Activated T-cell treated with anti-CD3 and anti-CD28 coated beads, Interleukin-2, amount 50 U/mL, for 1 hour (primary cell): ENCODE measurements around the gene CCDC188.

Experiments used
- DNase-seq: peaks from one replicate; pipeline ENCODE4 v3.0.0-alpha.2; 2020

The CCDC188 gene

DNA sequence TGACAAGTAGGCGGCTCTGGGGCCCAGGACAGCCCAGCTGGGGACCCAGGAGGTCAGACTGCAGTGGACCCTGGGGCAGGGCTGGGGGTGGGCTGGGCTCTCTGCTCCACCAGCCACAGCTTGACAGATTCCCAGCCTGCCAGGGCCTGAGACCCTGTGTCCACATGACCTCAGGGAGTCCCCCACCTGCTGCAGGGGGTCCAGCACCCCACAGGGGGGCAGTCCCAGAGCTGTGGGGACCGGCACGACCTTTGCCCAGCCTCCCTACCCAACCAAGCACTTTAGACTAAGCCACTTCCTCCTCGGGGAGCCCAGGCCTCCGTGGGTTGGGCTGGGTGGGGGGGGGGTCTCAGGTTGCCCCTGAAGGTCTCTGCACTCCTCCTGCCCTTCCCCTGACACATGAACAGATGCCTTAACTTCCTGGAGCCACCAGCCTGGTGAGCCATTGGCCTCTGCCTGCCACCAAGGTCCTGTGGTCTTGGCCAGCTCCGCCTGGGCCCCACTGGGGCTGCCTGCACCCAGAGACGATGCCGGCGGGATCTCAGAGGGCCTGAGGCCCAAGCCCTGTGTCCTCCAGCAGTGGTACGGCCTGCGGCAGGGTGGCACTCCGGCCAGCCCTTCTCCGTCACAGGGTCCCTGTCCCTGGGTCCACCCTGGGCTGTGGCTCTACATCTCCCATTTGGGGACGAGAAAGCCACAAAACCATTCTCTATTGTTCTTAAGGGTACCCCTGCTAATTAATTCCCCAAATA lies 3.4 kb downstream of the CCDC188 start:
- DNase-seq, result no peak

GRCh38 chr22:20146777-20147176 lies 4.1 kb downstream of the CCDC188 start:
- DNase-seq, result no peak

- DNase-seq, result no peak
These were observed 5.0 kb downstream of the CCDC188 start for GRCh38 chr22:20145832-20146223.

GRCh38 chr22:20145206-20145831 lies 5.5 kb downstream of the CCDC188 start:
- DNase-seq, result no peak

DNA sequence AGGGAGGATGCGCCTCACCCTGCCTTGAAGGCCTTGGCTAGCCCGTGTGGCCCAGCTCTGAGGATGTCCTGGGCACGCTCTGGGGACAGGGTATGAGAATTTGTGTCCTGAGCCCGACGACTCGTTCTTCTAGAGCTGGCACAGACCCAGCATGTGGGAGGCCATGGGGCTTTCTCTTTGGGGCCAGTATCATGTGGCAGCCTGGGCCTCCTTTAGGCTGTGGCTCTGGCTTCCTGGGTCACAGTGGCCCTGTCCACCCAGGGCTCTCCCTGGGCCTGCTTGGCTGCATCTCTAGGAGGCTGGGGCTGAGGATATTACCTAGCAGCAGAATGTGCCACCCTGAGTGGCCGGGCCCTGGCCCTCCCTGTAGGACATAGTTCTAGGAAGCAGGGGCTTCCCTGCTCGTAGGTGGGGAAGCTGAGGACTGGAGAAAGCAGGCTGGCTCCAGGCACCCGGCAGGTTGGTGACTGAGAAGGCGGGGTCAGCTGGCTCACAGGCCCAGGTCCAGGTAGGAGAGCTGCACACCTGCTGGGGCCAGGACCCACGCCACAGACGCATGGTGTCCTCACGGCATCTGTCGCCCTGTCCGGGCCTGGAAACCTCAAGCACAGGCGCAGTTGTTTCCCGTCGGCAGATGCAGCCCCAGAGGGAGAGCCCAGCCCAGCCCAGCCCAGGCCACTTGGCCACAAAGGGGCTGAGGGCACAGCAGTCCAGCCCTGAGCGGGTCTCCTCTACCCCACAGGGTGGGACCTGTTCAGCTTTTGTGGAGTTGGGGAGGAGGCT lies 6.8 kb downstream of the CCDC188 start:
- no peak for DNase-seq

DNA sequence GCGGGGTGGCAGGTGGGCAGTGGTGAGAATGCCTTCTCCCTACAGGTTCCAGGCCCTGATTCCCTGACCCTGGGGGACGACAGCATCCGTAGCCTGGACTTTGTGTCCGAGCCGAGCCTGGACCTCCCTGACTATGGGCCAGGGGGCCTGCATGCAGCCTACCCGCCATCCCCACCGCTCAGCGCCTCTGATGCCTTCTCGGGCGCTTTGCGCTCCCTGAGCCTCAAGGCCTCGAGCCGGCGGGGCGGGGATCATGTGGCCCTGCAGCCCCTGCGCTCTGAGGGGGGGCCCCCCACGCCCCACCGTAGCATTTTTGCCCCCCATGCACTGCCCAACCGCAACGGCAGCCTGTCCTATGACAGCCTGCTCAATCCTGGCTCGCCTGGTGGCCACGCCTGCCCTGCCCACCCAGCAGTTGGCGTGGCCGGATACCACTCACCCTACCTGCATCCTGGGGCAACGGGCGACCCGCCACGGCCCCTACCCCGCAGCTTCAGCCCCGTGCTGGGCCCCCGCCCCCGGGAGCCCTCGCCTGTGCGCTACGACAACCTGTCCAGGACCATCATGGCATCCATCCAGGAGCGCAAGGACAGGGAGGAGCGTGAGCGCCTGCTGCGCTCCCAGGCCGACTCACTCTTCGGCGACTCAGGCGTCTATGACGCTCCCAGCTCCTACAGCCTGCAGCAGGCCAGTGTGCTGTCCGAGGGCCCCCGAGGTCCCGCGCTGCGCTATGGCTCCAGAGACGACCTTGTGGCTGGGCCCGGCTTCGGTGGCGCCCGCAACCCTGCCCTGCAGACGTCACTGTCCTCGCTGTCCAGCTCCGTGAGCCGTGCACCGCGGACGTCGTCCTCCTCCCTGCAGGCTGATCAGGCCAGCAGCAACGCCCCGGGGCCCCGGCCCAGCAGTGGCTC lies 7.9 kb downstream of the CCDC188 start:
- DNase-seq, result no peak

- no peak for DNase-seq
These were observed 9.4 kb downstream of the CCDC188 start for GRCh38 chr22:20141186-20142077.

GRCh38 chr22:20140521-20140964 lies 10.3 kb downstream of the CCDC188 start:
- no peak for DNase-seq

DNA sequence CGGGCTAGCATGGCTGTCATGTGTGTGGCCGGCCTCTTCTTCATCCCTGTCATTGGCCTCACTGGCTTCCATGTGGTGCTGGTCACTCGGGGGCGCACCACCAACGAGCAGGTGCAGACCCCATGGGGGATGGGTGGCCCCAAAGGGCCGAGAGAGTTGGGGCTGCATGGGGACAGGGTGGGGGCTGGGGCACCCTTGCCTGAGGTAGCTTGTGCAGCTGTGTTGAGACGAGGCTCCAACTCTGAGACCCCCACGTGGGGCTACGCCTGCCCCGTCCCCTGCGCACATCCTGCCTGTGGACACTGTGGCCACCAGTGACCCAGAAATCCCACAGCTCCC lies 10.8 kb downstream of the CCDC188 start:
- no peak for DNase-seq

GRCh38 chr22:20139391-20140106 lies 11.3 kb downstream of the CCDC188 start:
- DNase-seq, result no peak

DNA sequence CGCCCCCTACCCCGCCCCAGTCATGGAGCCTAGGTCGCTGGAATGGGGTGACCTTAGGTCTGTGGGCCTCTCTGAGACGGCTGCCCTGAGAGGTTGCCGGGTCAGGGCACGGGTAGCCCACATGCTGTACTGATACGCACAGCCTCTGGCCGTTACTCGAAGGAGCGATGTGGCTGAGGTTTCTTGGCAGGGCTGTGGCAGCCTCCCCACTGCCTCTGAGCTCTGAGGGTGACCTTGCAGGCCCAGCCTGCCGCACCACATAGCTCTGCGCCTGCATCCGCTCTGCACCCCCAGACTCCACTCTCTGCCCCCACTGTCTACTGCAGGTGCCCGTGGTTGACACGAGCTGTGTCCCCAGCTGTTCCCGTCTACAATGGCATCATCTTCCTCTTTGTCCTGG lies 12.0 kb downstream of the CCDC188 start:
- DNase-seq, result no peak

GRCh38 chr22:20138417-20138738 lies 12.5 kb downstream of the CCDC188 start:
- DNase-seq, result no peak

DNA sequence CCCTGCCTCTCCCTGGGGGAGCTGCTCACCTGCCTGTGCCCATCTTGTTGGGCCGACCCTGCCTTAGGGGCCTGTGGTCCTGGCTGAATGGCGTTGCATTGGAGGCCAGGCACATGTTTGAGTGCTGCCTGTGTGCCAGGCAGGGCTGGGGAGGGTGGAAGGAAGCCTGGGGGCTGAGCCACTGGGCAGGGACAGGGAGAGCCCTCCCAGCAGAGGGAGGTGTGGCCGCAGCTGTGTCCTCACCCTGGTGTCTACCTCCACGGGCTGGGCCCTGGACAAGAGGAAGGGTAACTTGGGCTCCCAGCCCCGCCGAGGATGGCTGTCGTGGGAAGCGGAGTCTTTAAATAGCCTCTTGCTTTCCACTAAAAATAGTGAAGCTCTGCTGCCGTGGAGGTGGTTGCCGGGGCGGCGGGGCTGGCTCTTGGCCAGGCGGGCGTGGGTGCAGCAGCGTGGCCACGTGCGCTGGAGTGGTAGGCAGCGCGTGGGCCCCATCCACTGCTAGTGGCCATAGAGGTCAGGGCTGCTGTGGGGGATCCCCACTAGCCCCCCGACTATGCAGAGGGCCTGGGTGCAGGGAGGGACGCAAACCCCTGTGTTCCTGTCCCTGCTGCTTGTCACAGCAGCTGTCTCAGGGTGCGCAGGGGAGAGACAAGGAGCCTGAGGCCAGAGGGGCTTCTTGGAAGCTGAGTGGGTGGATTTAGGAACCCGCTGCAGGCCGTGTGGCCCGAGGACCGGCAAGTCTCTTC lies 13.0 kb downstream of the CCDC188 start:
- DNase-seq, result no peak

DNA sequence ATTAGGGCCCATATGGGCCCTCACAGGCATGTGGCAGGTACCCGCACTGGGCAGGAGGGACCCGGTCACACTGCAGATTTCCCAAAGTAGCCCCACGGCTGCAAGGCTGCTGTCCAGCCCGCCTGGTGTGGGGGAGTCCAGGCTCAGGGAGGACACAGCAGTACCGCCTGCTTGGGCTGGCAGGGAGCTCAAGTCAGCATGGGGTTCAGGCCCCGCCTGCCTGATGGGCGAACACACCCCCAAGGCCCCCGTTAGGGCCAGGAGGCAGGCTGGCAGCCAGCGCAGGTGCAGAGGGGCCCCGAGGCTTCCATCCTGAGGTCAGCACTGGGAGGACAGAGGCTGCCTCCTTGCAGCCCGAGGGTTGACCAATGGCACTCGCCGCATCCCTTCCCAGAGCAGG lies 13.7 kb downstream of the CCDC188 start:
- no peak for DNase-seq

DNA sequence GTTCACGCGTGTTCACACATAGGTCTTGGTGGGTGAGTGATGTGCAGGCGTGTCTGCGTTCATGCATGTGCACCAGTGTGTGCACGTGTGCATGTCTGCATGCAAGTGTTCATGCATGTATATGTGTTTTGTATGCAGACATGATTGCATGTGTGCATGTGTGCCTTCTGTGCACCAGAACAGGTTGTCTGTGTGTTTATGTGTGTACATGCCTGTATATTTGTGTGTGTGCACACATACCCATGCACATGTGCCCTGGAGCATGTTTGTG lies 14.3 kb downstream of the CCDC188 start:
- no peak for DNase-seq

DNA sequence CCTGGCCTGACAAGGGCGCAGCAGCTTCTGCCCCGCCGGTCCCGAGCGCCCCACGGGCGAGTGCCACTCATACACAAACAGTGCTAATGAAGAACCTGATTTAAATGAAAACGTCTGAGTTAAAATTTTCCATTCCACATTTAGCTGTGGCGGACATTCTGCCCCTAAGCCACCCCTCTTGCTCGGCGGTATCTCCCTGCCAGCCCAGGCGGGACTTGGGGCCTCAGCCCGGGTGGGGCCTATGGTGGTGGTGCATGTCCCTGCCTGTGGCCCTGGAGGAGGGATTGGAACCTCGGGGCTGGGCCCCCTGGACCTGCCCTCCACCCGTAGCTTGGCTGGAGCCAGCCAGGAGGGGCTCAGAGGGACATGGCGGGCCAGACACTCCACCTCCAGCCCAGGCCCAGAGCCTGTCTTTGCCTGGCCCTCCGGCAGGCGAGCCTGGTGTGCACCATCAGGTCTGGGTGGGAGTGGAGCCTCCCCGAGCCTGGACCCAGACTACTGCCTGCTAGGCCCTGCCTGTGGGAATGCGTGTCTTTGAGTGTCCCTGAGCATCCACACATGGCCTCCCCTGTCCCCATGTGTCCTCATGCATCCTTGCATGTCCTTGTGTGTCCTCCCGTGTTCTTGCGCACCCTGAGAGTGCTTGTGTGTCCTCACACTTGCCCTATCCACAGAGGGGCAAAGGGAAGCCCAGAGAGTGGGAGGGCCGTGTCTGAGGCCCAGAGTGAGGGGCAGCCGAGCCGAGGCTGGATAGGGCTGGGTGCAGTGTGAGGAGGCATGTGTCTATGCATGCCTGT lies 14.9 kb downstream of the CCDC188 start:
- no peak for DNase-seq

DNA sequence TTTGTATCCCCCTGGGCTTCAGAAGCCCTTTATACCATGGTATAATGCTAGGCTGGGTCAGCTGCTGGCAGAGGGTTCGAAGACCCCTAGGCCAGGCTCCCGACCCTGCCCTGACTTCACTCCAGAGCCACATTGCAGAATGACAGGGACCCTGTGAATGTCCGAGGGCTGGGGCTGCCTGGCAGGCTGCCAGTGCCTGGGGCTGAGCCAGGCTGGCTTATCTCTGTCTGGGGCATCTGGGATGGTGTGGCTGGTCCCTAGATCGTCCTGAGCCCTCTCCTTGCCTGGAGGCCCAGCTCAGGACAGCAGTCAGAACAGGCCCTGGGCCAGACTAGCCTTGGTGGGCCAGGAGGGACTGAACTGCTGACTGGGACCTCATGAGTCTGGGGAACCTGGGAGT lies 15.6 kb downstream of the CCDC188 start:
- no peak for DNase-seq

DNA sequence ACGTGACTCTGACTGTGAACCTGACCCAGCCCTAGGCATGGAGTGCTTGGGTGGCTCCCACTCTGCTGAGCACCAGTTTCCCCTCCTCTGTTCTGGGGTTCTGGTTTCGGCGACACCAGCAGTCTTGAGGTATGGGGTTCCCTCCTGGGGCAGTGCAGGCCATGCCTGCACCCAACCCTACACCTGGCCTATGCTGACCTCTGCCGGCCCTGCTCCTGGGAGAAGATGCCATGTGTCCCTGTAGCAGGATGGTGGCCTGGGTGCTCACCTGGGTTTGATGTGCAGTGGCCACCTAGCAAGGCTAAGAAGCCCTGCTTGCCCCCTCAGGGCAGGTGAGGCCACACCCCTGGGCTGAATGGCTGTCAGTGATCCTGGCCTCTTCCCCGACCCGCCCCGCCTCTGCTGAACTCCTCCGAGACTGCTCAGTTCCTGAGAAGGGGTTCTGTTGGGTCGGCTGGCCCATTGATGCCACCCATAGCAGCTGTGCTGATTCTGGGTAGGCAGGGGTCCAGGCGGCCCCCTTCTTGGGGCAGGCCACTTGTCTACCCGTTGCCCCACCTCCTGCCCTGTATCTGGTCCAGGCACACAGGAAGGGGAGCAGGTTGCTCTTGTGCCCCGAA lies 16.8 kb downstream of the CCDC188 start:
- no peak for DNase-seq

DNA sequence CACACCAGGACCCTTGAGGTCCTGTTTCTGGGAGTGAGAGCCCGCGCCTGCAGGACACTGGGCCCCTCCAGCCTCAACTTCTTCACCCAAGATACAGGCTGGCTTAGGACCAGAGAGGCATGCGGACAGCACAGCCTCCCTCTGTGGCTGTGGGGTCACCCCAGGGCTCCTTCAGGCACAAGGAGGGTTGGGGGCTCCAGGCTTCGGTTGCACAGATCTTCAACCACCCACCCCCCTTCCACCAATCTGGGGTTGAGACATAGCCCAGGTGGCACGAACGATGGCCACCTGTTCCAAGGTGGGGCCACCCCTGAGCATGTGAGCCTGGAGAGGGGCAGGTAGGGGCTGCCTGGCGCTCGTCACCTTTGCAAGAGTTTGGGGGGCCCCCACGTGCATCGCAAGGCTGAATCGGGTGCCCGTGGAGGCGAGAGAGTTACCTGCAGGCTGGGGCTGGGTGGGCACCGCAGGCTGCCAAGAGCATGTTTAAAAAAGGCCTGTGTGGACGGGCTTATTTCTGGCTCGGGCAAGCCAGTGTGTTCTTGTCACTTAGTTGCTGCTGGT lies 18.1 kb downstream of the CCDC188 start:
- DNase-seq, result no peak
